ENCODE results near the gene FSTL3. TPM values are rescaled to one million over a fixed set of nuclear protein-coding genes. Genes with fewer than 3 reads are reported as not detected.

Gene FSTL3
- total RNA-seq, 2 donors from 2014 or later = 69.3 to 241 TPM

DNA sequence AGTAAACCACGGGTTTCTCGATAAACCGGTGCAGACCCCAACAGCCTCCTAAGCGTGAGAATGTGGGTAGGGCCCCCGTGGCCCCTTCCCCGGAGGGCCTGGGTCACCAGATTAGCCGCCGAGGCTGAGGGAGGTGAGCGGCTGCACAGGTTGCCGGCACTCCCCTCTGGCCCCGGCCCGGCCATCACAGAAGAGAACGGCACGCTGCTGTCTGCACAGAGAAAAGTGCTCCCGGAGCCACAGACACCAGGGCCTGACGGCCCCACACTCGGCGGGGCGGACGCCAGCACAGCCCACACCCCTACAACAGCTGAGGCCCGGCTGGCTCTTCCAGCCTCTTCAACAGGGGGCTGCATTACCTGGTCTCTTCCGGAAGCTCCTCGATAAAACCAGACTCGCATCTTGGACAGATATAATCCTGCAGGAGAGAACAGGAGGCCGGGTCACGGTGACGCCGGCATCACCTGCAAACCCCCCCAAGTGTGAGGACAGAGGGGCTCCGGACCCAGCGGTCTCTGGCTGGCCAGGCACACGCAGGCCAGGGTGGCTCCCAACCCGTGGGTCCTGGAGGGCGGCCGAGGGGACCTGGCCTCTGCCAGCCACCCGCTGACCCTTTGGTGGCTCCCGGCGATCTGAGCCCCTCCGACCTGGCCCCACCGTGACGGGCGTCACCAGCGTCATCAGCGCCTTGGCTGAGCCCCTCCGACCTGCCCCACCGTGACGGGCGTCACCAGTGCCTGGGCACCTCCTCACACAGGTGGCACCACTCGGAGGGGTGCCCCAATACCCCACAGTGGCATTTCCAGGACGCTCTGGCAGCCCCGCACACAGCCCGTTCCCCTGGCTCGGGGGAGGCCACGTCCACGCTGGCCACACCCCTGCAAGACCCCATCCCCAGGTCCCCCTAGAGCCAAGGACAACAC is 23.5 kb upstream of the FSTL3 start:
- Histone ChIP-seq H3K27ac (no peak overlapping the region), H3K27me3 (replicated peaks; ENCODE audit: insufficient read depth) (no peaks in the 10 kb centered on the region), H3K9me3 (no peaks in the 10 kb centered on the region), H3K4me1 (replicated peaks) (no peaks in the 10 kb centered on the region), H3K4me3 (no peak overlapping the region), H3K36me3 (peaks cover 0 to 6% of the 10 kb centered on the region in 2 donors)
- no peak for DNase-seq (ENCODE audit: low spot score)
- 88% methylated on average over 53 of the region's 54 CpGs for WGBS
- intact Hi-C loops (cut with DNase I) = no loop called here
- TF ChIP-seq, protein P1, sequence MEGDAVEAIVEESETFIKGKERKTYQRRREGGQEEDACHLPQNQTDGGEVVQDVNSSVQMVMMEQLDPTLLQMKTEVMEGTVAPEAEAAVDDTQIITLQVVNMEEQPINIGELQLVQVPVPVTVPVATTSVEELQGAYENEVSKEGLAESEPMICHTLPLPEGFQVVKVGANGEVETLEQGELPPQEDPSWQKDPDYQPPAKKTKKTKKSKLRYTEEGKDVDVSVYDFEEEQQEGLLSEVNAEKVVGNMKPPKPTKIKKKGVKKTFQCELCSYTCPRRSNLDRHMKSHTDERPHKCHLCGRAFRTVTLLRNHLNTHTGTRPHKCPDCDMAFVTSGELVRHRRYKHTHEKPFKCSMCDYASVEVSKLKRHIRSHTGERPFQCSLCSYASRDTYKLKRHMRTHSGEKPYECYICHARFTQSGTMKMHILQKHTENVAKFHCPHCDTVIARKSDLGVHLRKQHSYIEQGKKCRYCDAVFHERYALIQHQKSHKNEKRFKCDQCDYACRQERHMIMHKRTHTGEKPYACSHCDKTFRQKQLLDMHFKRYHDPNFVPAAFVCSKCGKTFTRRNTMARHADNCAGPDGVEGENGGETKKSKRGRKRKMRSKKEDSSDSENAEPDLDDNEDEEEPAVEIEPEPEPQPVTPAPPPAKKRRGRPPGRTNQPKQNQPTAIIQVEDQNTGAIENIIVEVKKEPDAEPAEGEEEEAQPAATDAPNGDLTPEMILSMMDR (IDR thresholded peaks at IDR 0.05) = no peak
- TF ChIP-seq POLR2A (IDR thresholded peaks at IDR 0.05) (no peak), POLR2AphosphoS5 (IDR thresholded peaks at IDR 0.05) (no peak)

DNA sequence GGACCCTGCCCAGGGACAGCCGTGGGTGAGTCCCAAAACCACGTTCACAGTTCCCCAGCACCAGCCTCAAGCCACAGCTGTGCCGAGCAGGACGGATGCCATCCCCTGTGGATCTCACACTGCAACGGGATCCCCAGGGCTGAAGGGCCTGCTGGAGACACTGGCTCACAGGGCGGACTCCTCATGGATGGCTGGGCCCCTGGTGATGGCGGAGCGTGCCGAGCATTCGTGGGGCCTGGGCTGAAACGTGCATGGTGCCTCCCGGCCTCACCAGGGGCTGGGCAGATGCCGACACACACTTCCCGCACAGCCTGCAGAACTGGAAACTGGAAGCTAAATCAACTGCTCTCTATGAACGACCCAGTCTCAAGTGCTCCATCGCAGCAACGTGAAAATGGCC is 22.8 kb upstream of the FSTL3 start:
- no peaks in the 10 kb centered on the region for H3K27me3 ChIP-seq (replicated peaks; ENCODE audit: insufficient read depth)
- peaks cover 0 to 6% of the 10 kb centered on the region in 2 donors for H3K36me3 ChIP-seq
- WGBS = 86% methylated on average over 17 of the region's 17 CpGs
- H3K9me3 ChIP-seq = no peaks in the 10 kb centered on the region
- no peaks in the 10 kb centered on the region for H3K4me1 ChIP-seq (replicated peaks)
- no peak overlapping the region for H3K27ac ChIP-seq
- no peak for DNase-seq (ENCODE audit: low spot score)
- TF ChIP-seq POLR2A (IDR thresholded peaks at IDR 0.05) (no peak), POLR2AphosphoS5 (IDR thresholded peaks at IDR 0.05) (no peak)
- TF ChIP-seq, protein P1 (IDR thresholded peaks at IDR 0.05) = no peak
- H3K4me3 ChIP-seq = no peak overlapping the region
- intact Hi-C loops (cut with DNase I) = no loop called here

DNA sequence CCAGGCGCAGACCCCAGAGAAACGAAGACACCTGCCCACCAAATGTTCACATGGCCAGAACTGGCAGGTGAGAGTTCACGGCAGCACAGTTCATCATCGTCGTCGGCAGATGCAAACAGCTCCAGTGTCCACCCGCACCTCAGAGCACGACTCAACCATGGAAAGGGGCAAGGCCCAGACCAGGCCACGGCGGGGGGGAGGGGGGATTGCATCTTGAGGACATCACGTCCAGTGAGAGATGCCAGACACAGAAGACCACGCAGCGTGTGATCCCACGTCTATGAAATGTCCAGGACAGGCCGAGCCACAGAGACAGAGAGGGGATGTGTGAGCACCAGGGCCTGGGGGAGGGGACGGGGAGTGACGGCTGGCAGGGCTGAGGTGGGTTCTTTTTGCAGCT is 20.5 kb upstream of the FSTL3 start:
- Histone ChIP-seq H3K36me3 (peaks cover 0 to 6% of the 10 kb centered on the region in 2 donors), H3K27me3 (replicated peaks; ENCODE audit: insufficient read depth) (no peaks in the 10 kb centered on the region), H3K27ac (no peak overlapping the region), H3K9me3 (no peaks in the 10 kb centered on the region), H3K4me3 (no peak overlapping the region), H3K4me1 (replicated peaks) (peaks cover 18% of the 10 kb centered on the region)
- no peak for DNase-seq (ENCODE audit: low spot score)
- TF ChIP-seq POLR2AphosphoS5 (IDR thresholded peaks at IDR 0.05) = no peak
- TF ChIP-seq, protein P1 (IDR thresholded peaks at IDR 0.05) = no peak
- no peak for TF ChIP-seq POLR2A (IDR thresholded peaks at IDR 0.05)
- 69% methylated on average over 17 of the region's 17 CpGs for WGBS
- intact Hi-C loops (cut with DNase I) = no loop called here

DNA sequence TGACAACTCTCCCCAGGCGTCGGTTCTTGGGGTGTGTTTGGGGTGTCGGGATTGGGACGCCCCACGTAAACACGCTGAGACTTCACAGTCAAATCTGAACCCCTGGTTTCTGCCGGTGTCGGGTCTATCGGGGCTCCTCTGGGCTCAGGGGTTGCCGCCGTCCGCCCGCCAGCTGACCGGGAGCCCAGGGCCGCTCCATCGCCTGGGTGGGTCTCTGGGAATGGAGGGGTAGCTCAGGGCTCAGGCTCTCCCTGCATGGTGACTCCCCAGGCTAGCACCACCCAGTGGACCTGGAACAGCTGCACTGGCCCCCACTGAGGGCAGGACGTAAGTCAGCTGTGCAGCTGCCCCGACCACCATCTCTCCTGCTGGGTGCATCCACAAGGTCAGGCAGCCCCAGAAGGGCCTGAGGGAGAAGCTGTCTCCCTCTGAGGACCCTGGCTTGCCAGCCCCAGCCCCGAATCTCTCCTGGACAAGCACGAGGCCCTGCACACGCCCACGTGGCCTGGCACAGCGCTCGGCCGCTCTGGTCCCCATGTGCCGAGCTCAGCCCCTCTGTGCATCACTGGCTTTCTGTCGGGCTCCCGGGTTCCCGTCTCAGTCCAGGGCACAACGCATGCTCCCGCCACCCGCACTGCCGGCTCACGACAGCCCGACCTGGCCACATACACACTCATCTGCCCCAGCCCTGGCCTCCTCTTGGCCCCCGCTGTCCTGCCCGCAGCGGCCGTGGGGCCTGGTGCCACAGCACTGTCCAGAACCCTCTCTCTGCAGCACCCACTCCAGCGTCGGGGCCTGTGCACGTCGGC is 19.2 kb upstream of the FSTL3 start:
- no peak for DNase-seq (ENCODE audit: low spot score)
- H3K27me3 ChIP-seq (replicated peaks; ENCODE audit: insufficient read depth) = no peaks in the 10 kb centered on the region
- peaks cover 31% of the 10 kb centered on the region for H3K4me1 ChIP-seq (replicated peaks)
- no peaks in the 10 kb centered on the region for H3K36me3 ChIP-seq
- H3K4me3 ChIP-seq = no peak overlapping the region
- intact Hi-C loops (cut with DNase I) = no loop called here
- H3K27ac ChIP-seq = no peak overlapping the region
- WGBS = 88% methylated on average over 40 of the region's 43 CpGs
- no peaks in the 10 kb centered on the region for H3K9me3 ChIP-seq
- TF ChIP-seq POLR2AphosphoS5 (IDR thresholded peaks at IDR 0.05) (no peak), POLR2A (IDR thresholded peaks at IDR 0.05) (no peak)
- TF ChIP-seq, protein P1 (IDR thresholded peaks at IDR 0.05) = no peak
